GM12875 (cell line): ENCODE results near the gene DNAH5.

Experiments used
- H3K4me3 ChIP-seq: one replicate; pipeline ENCODE4 v1.5.1; 2011; ENCODE audit warnings: low read depth, low read length, control low read depth
- TF ChIP-seq, protein P1 (sequence below): IDR thresholded peaks from 2 replicates; pipeline ENCODE4 v1.5.1; 2011; ENCODE audit warnings: low read depth, mild to moderate bottlenecking, control low read depth, inconsistent platforms, low read length, moderate library complexity, borderline replicate concordance; ENCODE audit not compliant: insufficient read depth

Gene DNAH5

GRCh38 chr5:13700626-13701025, 243.9 kb downstream of the DNAH5 start:
- TF ChIP-seq, protein P1, sequence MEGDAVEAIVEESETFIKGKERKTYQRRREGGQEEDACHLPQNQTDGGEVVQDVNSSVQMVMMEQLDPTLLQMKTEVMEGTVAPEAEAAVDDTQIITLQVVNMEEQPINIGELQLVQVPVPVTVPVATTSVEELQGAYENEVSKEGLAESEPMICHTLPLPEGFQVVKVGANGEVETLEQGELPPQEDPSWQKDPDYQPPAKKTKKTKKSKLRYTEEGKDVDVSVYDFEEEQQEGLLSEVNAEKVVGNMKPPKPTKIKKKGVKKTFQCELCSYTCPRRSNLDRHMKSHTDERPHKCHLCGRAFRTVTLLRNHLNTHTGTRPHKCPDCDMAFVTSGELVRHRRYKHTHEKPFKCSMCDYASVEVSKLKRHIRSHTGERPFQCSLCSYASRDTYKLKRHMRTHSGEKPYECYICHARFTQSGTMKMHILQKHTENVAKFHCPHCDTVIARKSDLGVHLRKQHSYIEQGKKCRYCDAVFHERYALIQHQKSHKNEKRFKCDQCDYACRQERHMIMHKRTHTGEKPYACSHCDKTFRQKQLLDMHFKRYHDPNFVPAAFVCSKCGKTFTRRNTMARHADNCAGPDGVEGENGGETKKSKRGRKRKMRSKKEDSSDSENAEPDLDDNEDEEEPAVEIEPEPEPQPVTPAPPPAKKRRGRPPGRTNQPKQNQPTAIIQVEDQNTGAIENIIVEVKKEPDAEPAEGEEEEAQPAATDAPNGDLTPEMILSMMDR = no peak
- no peak overlapping the region for H3K4me3 ChIP-seq

DNA sequence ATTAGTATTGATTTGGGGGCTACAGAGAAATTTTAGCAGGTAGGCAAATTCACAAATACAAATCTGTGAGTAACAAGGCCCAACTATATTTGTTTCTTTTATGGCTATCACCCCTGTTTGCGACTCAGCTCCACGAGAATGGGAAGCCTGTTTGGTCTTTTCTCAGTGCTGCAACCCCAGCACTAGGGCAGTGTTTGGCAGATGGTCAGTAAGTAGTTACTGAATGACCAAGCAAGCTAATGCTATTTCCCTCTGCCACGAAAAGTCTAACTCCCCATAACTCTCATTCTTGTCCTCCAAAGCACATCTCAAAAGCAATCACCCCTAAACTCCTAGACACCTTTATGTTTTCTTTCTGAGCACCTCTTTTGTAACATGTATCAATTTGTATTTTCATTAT, 245.6 kb downstream of the DNAH5 start:
- no peak overlapping the region for H3K4me3 ChIP-seq
- TF ChIP-seq, protein P1 = no peak

DNA sequence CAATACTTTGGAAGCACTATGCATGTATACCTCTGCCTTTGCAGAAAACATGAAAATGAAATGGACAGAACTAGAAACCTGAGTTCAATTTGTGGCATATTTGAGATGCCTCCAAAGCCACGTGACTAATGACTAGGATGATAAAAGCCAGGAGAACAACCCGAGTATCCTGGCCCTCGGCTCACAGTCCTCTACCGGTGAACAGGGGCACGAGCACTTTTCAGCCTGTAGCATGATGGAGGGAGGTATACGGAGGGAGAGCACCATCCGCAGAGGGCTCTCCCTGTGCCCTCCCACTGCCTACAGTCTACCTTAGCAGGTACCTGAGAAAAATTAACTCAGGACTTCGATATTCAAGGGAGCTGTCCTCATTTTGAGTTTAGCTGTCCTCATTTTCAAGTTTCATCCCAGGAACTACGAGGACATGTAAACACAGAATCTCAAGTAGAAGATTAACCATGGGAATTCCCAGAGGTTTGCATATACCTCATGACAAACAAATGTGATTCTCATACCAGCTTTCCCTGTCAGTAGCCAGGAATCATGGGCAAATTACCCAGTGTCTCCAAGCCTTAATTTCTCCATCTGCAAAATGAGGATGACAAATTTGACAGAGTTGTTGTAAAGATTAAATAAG, 249.3 kb downstream of the DNAH5 start:
- H3K4me3 ChIP-seq = no peak overlapping the region
- TF ChIP-seq, protein P1 = no peak

- TF ChIP-seq, protein P1 = no peak
- H3K4me3 ChIP-seq = no peak overlapping the region
Measured at GRCh38 chr5:13692172-13692571, 252.3 kb downstream of the DNAH5 start.

- H3K4me3 ChIP-seq = no peak overlapping the region
- TF ChIP-seq, protein P1 = no peak
Measured at GRCh38 chr5:13676531-13676930, 268.0 kb downstream of the DNAH5 start.

DNA sequence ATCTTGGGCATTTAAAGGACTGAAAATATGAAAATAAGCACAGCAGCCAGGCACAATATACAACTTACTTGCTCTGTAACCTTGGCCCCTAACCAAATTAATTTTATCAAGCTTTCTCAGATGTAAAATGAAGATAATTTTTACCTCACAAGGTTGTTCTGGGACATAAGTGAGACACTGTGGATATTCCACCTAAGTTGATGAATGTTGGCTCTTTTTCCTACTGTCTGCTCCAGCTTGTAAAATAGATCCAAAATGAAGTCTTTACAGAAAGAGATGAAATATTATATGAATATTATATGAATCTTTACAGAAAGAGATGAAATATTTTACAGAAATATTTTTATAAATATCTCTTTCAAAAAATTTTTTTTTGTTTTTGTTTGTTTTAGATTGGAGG, 270.1 kb downstream of the DNAH5 start:
- TF ChIP-seq, protein P1 = no peak
- H3K4me3 ChIP-seq = no peak overlapping the region

DNA sequence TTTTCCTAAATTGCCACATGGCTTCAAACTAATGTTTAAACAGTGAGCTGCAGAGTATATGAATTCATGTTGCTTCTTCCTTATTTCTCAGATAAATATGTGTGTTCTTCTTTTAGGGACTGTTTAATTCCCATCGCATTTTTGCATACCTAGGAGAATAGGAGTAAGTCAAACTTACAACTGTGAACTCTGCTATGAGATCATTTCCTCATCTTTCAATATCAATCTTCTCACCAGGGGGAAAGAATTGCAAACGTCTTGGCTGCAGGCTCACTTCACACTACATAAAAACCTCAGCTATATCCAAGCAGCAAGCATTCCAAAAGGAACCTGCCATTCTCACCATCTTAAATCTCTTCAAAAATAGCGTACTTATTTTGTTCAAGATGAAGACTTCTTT, 271.0 kb downstream of the DNAH5 start:
- H3K4me3 ChIP-seq = no peak overlapping the region
- TF ChIP-seq, protein P1 = no peak
